ENCODE data around the gene EIPR1.
"Not testable (repeated sequence)": the region's sequence is repeated elsewhere in the genome, so short reads cannot be mapped to it uniquely, and the experiment has no call there.

Gene EIPR1

GRCh38 chr2:3211256-3212060, 166.2 kb downstream of the EIPR1 start:
- no peak for DNase-seq (ENCODE audit: low read depth)

- DNase-seq (ENCODE audit: low read depth), result no peak
These were observed 167.4 kb downstream of the EIPR1 start for GRCh38 chr2:3210257-3210656.

- no peak for DNase-seq (ENCODE audit: low read depth)
These were observed 168.4 kb downstream of the EIPR1 start for GRCh38 chr2:3209258-3209657.

- DNase-seq (ENCODE audit: low read depth), result no peak
These were observed 169.0 kb downstream of the EIPR1 start for GRCh38 chr2:3208591-3208990.

DNA sequence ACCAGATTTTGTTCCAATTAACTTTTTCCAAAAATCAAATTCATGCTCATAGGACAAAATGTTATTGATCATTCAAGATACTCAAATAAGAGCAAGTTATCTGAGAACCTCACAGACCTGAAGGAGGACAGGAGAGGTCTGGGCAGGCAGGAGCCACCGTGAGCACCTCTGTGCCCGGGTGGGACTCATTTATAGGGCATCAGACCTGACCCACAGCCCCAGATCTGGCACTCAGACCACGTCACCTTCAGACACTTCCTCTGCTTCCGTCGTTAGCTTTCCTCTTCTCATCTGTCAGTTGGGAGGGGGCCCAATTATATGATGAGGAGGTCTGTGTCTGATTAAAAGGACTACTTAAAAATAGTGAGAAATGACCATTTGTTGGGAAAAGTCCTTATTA, 169.4 kb downstream of the EIPR1 start:
- DNase-seq (ENCODE audit: low read depth), result no peak

DNA sequence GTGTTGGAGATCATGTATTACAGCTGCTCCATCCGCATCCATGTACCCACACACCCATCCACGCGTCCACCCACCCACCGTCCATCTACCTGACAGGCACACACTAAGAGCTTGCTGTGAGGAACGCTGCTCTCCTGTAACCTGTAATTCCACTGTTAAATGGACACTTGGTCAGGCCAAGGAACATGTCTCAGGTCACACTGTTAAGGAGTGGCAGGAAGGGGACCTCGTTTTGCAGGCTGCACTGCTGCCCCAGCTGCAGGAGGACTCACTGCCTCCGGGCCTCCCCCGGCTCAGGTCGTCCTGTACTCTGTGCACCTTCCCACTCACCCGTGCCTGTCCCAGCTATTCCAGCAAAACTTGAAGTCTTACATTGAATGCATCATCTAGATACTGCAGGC, 170.5 kb downstream of the EIPR1 start:
- DNase-seq (ENCODE audit: low read depth), result no peak

- DNase-seq (ENCODE audit: low read depth), result no peak
These were observed 171.8 kb downstream of the EIPR1 start for GRCh38 chr2:3205845-3206244.

DNA sequence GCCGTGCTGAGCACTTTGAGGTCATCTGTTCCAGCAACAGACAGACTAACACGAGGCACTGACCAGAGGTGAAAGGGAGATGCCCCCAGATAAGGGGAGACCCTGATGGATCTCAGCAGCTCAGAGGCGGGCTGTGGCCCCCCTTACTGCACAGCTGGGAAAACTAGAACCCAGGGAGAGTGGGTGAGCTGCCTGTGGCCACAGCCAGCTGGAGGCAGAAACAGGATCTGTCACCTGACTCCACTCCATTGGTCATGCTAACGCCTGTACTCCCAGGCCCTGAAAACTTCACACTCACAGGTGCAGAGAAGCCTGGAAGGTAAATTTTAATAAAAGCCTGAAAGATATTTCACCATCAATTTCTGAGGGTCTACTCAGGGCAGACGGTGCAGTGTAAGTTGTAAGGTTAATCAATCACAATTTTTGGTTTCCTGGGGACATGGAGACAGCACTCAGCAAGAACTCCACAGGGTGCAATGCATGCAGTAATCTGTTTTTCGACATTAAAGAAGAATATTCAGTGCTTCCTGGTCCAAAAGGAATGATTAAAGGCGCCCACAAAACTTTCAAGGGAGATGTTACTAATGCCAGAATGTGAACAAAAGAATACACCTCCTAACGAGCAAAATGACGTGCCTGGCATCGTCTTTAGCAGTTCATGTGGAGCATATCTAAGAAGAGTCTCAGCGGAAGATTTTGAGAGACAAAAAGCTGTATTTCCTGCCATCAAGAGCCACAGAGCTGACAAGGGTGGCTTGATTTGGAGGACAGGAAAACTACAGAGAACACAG, 173.4 kb downstream of the EIPR1 start:
- no peak for DNase-seq (ENCODE audit: low read depth)

GRCh38 chr2:3203497-3204019, 174.1 kb downstream of the EIPR1 start:
- no peak for DNase-seq (ENCODE audit: low read depth)

- no peak for DNase-seq (ENCODE audit: low read depth)
These were observed 174.7 kb downstream of the EIPR1 start for GRCh38 chr2:3202926-3203325.

DNA sequence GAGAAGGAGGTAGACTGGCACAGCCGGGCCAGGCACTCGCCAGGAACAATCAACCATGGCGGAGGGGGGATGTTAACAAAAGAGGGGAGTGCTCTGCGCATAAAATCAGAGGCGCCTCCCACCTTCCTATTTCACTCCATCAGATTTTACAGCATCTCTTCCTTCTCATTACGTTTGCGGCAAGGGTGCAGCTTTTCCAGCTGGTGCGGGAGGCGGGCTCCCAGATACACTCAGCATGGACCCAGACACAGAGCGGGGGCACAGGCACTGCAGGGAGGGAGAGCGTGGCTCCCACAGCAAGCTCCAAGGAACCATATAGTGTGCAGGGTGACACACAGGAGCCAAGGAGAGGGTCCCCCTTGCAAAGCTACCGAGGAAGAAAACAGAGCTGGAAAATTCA, 176.3 kb downstream of the EIPR1 start:
- DNase-seq (ENCODE audit: low read depth), result no peak

DNA sequence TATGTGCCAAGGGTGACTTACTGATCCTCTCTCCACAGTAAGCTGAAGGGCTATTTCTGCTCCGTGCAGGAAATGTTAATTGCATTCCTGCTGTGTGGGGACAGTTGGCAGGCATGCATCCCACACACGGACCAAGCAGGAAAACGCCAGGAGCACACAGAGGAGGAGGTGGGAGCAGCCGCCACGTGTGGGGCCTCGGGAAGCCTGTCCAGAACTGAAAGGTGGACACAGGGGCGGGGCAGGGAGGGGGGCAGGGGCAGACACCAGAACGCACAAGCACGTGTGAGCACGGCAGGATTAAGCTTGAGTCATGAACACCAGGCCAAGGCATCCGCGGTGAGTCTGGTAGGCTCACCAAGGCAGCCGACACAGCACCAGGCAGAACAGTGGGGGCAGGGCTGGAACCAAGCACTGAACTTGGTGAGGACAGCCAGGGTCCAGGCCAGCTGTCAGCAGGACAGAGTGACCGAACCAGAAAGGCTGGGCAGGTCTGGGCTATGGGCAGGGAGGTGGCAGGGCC, 177.1 kb downstream of the EIPR1 start:
- DNase-seq (ENCODE audit: low read depth), result no peak

- no peak for DNase-seq (ENCODE audit: low read depth)
These were observed 177.8 kb downstream of the EIPR1 start for GRCh38 chr2:3199627-3200345.

GRCh38 chr2:3198671-3199192, 178.9 kb downstream of the EIPR1 start:
- not testable (repeated sequence) for DNase-seq (ENCODE audit: low read depth)

DNA sequence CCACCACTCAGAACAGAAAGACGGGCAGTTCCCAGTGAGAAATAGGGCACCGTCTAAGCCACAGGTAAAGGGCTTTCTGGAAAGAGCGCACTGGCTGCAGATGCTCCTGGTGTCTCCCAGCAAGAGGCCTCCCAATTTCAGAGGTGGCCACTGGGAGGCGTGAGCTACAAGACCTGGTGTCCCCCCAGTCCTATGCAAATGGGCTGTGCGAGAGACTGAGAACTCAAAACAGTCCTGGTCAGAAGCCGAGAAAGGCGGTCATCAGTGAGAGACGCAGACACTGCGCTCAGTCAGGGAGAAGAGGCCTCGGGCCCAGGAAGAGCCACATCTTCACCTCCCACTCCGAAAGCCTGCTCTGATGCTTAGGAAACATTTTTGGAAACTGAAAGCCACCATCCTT, 179.5 kb downstream of the EIPR1 start:
- DNase-seq (ENCODE audit: low read depth), result no peak

- DNase-seq (ENCODE audit: low read depth), result no peak
These were observed 180.3 kb downstream of the EIPR1 start for GRCh38 chr2:3197308-3197707.

- DNase-seq (ENCODE audit: low read depth), result no peak
These were observed 180.9 kb downstream of the EIPR1 start for GRCh38 chr2:3196716-3197115.

DNA sequence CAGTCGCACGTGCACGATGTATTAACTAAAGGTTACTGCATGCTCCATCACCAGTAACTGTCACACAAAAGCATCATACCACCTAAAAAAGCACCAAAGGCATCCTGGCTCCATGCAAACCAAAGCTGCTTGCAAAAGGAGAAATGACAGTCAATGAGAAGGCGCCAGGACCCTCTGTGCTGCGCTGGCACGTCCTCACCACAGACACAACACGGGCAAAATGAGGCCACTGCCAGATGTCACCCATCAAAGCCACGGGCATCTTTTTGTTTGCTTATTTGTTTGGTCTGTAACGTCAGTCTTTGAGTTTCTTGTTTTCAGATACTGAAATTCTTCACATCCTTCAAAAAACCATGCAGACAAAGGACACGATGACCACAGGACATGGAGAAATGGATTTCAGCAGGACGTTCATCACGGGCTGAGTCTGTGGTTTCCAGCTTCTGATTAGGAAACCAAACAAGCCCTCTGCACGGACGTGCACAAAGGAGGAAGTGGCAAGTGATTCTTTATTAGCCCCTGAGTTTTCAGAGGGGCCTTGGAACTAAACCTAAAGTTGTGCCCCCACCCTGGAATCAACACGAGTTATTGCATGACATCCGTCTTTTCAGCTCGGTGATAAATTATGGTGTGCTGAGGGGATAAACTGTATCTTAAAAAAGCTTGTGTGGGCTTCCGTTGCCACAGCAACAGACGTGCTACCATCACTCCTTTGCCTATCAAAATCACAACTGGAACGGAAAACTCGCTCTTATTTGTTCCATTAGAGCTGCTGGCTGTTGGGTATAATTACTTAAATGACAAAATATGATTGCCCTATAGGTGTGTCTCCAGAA, 181.8 kb downstream of the EIPR1 start:
- DNase-seq (ENCODE audit: low read depth), result no peak

DNA sequence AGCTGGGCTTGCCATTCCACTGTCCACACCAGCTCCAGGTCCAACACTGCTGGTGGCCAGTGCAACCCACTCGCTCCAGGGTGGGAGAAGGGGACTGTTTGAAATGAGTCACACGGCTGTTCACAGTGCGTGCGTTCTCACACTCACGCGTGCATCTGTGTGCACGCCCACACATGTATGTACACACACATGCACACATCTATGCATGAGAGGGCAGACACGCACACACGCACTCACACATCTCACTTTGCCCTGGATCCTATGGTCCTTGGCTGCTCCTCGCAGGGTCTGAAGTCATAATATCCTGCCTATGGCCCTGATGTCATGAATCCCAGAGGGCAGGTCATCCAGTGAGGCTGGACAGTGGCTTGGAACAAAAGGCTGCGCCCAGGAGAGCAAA, 182.8 kb downstream of the EIPR1 start:
- DNase-seq (ENCODE audit: low read depth), result no peak

- no peak for DNase-seq (ENCODE audit: low read depth)
These were observed 183.9 kb downstream of the EIPR1 start for GRCh38 chr2:3193443-3194330.
